ENCODE measurements around the gene TSPO2.

TSPO2 gene

DNA sequence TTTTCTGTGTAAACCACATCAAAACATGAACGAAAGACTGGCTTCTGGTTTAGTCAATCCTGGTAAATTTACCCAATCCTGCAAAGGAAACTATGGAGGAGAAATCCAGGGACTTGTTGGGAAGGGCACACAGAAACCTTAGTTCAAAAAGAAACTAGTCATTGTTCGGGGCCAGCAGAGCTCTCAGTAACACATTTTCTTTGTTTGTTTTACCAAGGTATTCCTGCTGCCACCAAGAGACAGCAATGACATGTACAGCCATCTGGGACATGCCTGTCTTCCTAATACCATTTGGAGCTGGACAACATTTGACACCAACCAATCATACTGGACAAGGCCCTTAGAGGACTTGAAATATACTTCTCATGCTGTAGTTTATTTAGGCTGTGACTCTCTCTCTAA, 21.6 kb downstream of the TSPO2 start:
- no peak overlapping the region for H3K9ac ChIP-seq (ENCODE audit: insufficient read length, low read depth)
- TF ChIP-seq ZNF274 (IDR thresholded peaks at IDR 0.05; ENCODE audit: low read depth, low read length) (no peak), YY1 (IDR thresholded peaks at IDR 0.05; ENCODE audit: insufficient read depth, insufficient read length) (no peak), SUZ12 (IDR thresholded peaks at IDR 0.05; ENCODE audit: extremely low read depth, insufficient read depth, insufficient read length) (no peak)
- H3K4me3 ChIP-seq (ENCODE audit: insufficient read length, low read depth): no peak overlapping the region
- H3K27me3 ChIP-seq (ENCODE audit: insufficient read depth, insufficient read length): no peaks in the 10 kb centered on the region
- no peaks in the 10 kb centered on the region for H3K4me1 ChIP-seq (ENCODE audit: insufficient read depth, insufficient read length)
- peaks cover 40% of the 10 kb centered on the region for H3K36me3 ChIP-seq (ENCODE audit: insufficient read depth, insufficient read length, low read length)
- no peaks in the 10 kb centered on the region for H3K9me3 ChIP-seq (ENCODE audit: insufficient read depth, low read length)
- no peak for DNase-seq (ENCODE audit: low read depth, low spot score)

DNA sequence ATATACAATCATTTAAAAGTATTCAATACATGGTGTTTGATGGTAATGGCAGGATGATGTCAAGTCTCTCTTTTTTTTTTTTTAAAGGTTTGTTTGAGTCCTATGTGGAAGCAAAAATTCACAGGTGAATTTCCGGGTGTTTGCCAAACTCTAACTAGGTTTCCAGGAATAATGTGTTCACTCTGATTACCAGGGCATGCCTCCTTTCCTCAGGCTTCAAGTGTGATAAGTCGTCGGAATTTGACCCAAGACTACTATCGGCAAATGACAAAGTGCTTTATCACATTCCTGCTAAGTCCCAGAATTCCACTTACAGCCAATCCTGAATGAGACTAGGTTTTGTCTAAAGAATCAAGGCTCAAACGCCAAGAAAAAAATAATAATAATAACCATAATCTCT, 22.6 kb downstream of the TSPO2 start:
- H3K36me3 ChIP-seq (ENCODE audit: insufficient read depth, insufficient read length, low read length): peaks cover 49% of the 10 kb centered on the region
- no peak for DNase-seq (ENCODE audit: low read depth, low spot score)
- H3K4me3 ChIP-seq (ENCODE audit: insufficient read length, low read depth): no peak overlapping the region
- TF ChIP-seq SUZ12 (IDR thresholded peaks at IDR 0.05; ENCODE audit: extremely low read depth, insufficient read depth, insufficient read length) (no peak), ZNF274 (IDR thresholded peaks at IDR 0.05; ENCODE audit: low read depth, low read length) (no peak), YY1 (IDR thresholded peaks at IDR 0.05; ENCODE audit: insufficient read depth, insufficient read length) (no peak)
- no peaks in the 10 kb centered on the region for H3K9me3 ChIP-seq (ENCODE audit: insufficient read depth, low read length)
- H3K4me1 ChIP-seq (ENCODE audit: insufficient read depth, insufficient read length): no peaks in the 10 kb centered on the region
- no peaks in the 10 kb centered on the region for H3K27me3 ChIP-seq (ENCODE audit: insufficient read depth, insufficient read length)
- no peak overlapping the region for H3K9ac ChIP-seq (ENCODE audit: insufficient read length, low read depth)

DNA sequence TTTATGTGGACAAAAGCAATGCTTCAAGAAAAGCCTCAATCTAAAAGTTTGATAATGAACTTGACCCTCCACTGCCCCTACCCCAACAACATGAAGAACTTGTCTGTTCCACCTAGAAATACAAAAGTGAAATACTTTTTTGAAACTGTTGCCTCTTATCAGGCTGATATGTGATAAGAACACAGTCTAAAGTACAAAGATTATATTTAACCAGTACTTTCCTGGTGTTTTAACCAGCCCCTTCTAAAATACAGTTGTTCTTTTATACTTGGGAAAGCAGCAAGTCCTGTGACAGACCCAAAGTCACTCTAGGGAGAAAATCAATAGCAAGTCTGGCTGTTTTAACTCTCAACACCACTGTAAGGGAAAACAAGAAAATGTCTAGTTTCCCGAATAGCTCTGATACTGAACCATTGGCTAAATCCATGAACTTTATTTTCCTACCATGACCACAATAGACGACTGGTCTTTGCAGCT, 23.3 kb downstream of the TSPO2 start:
- no peak for TF ChIP-seq ZNF274 (IDR thresholded peaks at IDR 0.05; ENCODE audit: low read depth, low read length)
- no peak for TF ChIP-seq YY1 (IDR thresholded peaks at IDR 0.05; ENCODE audit: insufficient read depth, insufficient read length)
- TF ChIP-seq SUZ12 (IDR thresholded peaks at IDR 0.05; ENCODE audit: extremely low read depth, insufficient read depth, insufficient read length): no peak
- peaks cover 49% of the 10 kb centered on the region for H3K36me3 ChIP-seq (ENCODE audit: insufficient read depth, insufficient read length, low read length)

DNA sequence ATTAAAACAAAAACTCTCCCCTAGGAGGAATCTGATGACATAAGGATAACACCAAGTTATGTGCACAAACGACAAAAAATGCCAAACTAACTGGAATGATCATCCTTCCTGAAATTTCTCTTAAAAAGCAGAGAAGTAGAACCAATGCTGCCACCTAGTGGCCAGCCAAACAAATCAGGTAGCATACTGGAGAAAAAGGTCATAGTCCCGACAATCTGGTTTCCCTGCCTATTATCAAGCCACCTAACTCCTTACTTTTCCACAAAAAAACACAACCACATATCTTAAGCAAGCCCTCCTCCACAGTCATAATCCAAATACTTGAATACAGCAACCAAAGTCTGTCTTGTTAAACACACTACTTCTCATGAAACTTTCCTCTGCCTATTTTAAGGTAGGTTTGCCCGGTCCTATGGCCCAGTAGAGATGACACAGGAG, 24.6 kb downstream of the TSPO2 start:
- Histone ChIP-seq H3K4me3 (ENCODE audit: insufficient read length, low read depth) (no peak overlapping the region), H3K9ac (ENCODE audit: insufficient read length, low read depth) (no peak overlapping the region), H3K4me1 (ENCODE audit: insufficient read depth, insufficient read length) (no peaks in the 10 kb centered on the region), H3K36me3 (ENCODE audit: insufficient read depth, insufficient read length, low read length) (peaks cover 43% of the 10 kb centered on the region), H3K9me3 (ENCODE audit: insufficient read depth, low read length) (no peaks in the 10 kb centered on the region), H3K27me3 (ENCODE audit: insufficient read depth, insufficient read length) (no peaks in the 10 kb centered on the region)
- DNase-seq (ENCODE audit: low read depth, low spot score): peak; percentile 66
- TF ChIP-seq YY1 (IDR thresholded peaks at IDR 0.05; ENCODE audit: insufficient read depth, insufficient read length) (no peak), SUZ12 (IDR thresholded peaks at IDR 0.05; ENCODE audit: extremely low read depth, insufficient read depth, insufficient read length) (no peak), ZNF274 (IDR thresholded peaks at IDR 0.05; ENCODE audit: low read depth, low read length) (no peak)

More for the DNA sequence above, 23.3 kb downstream of the TSPO2 start:
- Histone ChIP-seq H3K9me3 (ENCODE audit: insufficient read depth, low read length) (no peaks in the 10 kb centered on the region), H3K9ac (ENCODE audit: insufficient read length, low read depth) (no peak overlapping the region), H3K4me3 (ENCODE audit: insufficient read length, low read depth) (no peak overlapping the region), H3K27me3 (ENCODE audit: insufficient read depth, insufficient read length) (no peaks in the 10 kb centered on the region), H3K4me1 (ENCODE audit: insufficient read depth, insufficient read length) (no peaks in the 10 kb centered on the region)
- no peak for DNase-seq (ENCODE audit: low read depth, low spot score)

DNA sequence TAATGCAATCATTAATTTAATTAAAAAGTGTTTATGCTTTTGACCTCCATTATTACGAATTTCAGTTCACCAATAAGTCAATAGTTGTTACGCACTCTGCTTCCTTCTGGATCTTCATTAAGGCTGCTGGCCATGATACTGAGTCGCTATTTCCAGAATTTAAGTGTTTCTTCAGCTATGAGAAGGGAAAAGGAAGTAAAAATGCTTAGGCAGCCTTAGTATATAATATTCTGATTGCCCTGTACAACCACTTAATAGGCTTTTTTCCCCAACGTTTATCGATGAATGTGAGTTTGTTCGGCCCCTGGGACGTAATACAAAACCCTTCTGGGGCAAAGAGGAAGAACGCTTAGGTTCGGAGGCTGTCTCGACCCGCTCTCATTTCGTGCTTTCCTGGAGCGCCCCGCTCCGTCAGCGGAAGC, 29.2 kb downstream of the TSPO2 start:
- no peaks in the 10 kb centered on the region for H3K4me1 ChIP-seq (ENCODE audit: insufficient read depth, insufficient read length)
- no peak for DNase-seq (ENCODE audit: low read depth, low spot score)
- H3K27me3 ChIP-seq (ENCODE audit: insufficient read depth, insufficient read length): no peaks in the 10 kb centered on the region
- peak overlapping the region; percentile 96 for H3K9ac ChIP-seq (ENCODE audit: insufficient read length, low read depth)
- peaks cover 31% of the 10 kb centered on the region for H3K36me3 ChIP-seq (ENCODE audit: insufficient read depth, insufficient read length, low read length)
- H3K9me3 ChIP-seq (ENCODE audit: insufficient read depth, low read length): no peaks in the 10 kb centered on the region
- peak overlapping the region; percentile 97 for H3K4me3 ChIP-seq (ENCODE audit: insufficient read length, low read depth)
- TF ChIP-seq YY1 (IDR thresholded peaks at IDR 0.05; ENCODE audit: insufficient read depth, insufficient read length) (no peak), ZNF274 (IDR thresholded peaks at IDR 0.05; ENCODE audit: low read depth, low read length) (no peak), SUZ12 (IDR thresholded peaks at IDR 0.05; ENCODE audit: extremely low read depth, insufficient read depth, insufficient read length) (no peak)

DNA sequence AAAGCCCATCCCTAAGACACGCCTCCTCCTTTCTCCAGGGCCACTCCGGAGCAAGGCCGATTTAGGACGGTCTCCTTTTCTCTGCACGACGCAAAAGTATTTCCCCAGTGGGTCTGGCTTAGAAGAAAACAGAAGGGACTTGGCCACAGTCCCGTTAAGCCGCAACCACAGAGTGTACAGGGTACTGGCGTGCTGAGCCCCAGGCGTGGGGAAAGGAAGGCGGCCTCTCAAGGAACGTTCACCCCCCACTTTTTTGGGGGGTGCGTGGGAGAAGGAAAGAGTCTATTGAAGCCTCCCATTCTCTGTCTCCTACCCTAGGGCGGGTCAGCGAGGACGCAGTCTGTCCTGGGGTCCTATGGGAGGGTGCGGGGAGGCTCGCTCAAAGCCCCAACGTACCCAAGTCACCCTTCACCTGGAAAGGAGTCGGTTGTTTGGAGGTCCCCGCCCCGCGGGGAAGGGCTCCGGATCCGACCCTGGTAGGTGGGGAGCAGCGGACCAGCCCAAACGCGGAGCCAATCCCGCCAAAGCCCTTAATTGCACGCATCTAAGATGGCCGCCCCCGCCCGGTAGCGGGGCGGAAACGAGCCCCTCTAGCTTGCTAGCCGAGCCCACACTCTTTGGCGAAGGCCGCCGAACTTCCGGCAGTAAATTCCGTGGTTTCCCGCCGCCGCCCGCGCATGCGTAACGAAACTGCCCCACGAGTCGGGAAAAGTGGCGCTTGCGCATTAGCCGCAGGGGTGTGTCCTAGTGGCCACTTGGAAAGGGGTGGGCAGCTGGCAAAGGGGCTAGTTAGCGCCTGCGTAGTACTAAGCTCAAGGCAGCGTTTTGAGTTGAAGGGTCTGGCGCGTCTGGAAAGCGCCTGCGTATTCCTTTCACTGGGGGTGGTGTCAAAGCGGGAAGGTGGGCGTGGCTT, 29.9 kb downstream of the TSPO2 start, which contains the start of gene OARD1:
TSS of gene OARD1 (minus strand) at position 434 of the 913 bp plus-strand sequence. CDS start 722 bp downstream, outside the sequence.
- no peaks in the 10 kb centered on the region for H3K4me1 ChIP-seq (ENCODE audit: insufficient read depth, insufficient read length)
- no peaks in the 10 kb centered on the region for H3K9me3 ChIP-seq (ENCODE audit: insufficient read depth, low read length)
- H3K9ac ChIP-seq (ENCODE audit: insufficient read length, low read depth): peak within 1 kb of the TSS; percentile 99
- peak; percentile 78 for TF ChIP-seq YY1 (IDR thresholded peaks at IDR 0.05; ENCODE audit: insufficient read depth, insufficient read length)
- no peak for TF ChIP-seq SUZ12 (IDR thresholded peaks at IDR 0.05; ENCODE audit: extremely low read depth, insufficient read depth, insufficient read length)
- peaks cover 29% of the 10 kb centered on the region for H3K36me3 ChIP-seq (ENCODE audit: insufficient read depth, insufficient read length, low read length)
- H3K4me3 ChIP-seq (ENCODE audit: insufficient read length, low read depth): peak within 1 kb of the TSS; percentile 97
- peak; percentile 93 for DNase-seq (ENCODE audit: low read depth, low spot score)
- no peaks in the 10 kb centered on the region for H3K27me3 ChIP-seq (ENCODE audit: insufficient read depth, insufficient read length)

DNA sequence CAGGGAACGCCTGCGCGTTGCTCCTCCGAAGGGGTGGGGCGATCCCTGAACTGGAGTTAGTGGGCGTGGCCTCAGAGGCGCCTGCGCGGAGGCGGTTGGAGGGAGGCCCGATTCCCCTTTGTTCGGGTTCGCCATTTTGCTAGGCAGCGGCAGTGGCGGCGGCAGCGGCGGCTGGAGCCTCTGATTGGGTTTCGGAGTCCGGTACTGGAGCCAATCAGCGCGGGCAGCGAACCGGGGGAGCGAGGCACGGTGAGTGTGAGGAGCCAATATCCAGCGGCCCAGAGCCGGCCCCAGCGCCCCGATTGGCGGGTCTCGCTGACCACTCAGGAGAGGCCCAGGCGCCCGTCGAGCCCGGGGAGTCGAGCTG, 30.6 kb downstream of the TSPO2 start, which contains the start of gene NFYA:
TSS of gene NFYA (plus strand) at position 139 of the 367 bp plus-strand sequence. CDS start 6,116 bp downstream, outside the sequence.
- TF ChIP-seq SUZ12 (IDR thresholded peaks at IDR 0.05; ENCODE audit: extremely low read depth, insufficient read depth, insufficient read length) (no peak), ZNF274 (IDR thresholded peaks at IDR 0.05; ENCODE audit: low read depth, low read length) (no peak), YY1 (IDR thresholded peaks at IDR 0.05; ENCODE audit: insufficient read depth, insufficient read length) (no peak)
- no peak for DNase-seq (ENCODE audit: low read depth, low spot score)

More for the DNA sequence above, 30.6 kb downstream of the TSPO2 start, which contains the start of gene NFYA:
- no peaks in the 10 kb centered on the region for H3K27me3 ChIP-seq (ENCODE audit: insufficient read depth, insufficient read length)
- no peaks in the 10 kb centered on the region for H3K9me3 ChIP-seq (ENCODE audit: insufficient read depth, low read length)
- H3K36me3 ChIP-seq (ENCODE audit: insufficient read depth, insufficient read length, low read length): peaks cover 31% of the 10 kb centered on the region
- H3K4me3 ChIP-seq (ENCODE audit: insufficient read length, low read depth): peak within 1 kb of the TSS; percentile 97
- H3K4me1 ChIP-seq (ENCODE audit: insufficient read depth, insufficient read length): no peaks in the 10 kb centered on the region
- peak within 1 kb of the TSS; percentile 99 for H3K9ac ChIP-seq (ENCODE audit: insufficient read length, low read depth)

All from NT2/D1 (cell line).